AG08395 (cell line): ENCODE results near the gene CTAGE9.

Experiments
- DNase-seq: peaks from one replicate; pipeline ENCODE4 v3.0.0; 2012; ENCODE audit warnings: mixed read lengths, low spot score

CTAGE9 gene

GRCh38 chr6:131673184-131673583, 37.6 kb downstream of the CTAGE9 start:
- no peak for DNase-seq

GRCh38 chr6:131669891-131670290, 40.9 kb downstream of the CTAGE9 start:
- no peak for DNase-seq

DNA sequence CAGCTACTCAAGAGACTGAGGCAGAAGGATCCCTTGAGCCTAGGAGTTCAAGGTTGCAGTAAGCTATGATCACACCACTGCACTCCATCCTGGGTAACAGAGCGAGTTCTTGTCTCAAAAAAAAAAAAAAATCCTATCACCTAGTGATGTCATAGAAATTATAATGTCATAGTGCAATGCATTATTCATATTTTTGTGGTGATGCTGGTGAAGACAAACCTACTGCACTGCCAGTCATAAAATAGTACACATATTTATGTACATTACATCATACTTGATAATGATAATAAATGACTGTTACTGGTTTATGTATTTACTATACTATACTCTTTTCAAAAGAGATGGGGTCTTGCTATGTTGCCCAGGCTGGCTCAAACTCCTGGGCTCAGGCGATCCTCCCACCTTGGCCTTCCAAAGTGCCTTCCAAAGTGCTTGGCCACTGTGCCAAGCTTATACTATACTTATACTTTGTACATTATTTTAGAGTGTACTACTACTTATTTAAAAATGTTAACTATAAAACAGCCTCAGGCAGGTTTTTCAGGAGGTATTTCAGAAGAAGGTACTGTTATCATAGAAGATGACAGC, 47.1 kb downstream of the CTAGE9 start:
- DNase-seq: no peak

DNA sequence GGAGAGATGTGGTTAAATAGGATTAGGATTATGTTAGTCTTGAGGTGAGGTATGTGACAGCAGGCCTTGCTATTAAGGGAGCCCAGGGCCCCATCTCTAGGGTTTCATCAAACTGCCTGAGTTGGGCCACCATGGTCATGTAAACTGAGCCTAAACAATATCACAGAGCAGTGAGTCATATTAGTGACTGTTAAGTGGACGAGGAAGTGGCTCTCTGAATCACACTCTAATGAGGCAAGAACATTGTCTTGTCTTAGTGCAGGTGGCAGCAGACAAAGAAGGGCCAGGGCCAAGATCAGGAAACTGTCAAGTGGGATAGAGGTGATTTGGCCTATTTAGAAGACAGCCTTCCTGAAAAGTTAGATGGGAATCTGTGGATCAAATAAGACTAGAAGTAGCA, 50.6 kb downstream of the CTAGE9 start:
- peak; percentile 16 for DNase-seq
